Islet precursor cell (in vitro differentiated cells): ENCODE data around the gene RPL18.
A peak's percentile ranks its signal among the peaks of the same experiment; 100 is the strongest.
"Not testable (repeated sequence)": the region's sequence is repeated elsewhere in the genome, so short reads cannot be mapped to it uniquely, and the experiment has no call there.

Experiments used
- DNase-seq: peaks from one replicate; pipeline ENCODE4 v3.0.0-alpha.2; 2018

The RPL18 gene

DNA sequence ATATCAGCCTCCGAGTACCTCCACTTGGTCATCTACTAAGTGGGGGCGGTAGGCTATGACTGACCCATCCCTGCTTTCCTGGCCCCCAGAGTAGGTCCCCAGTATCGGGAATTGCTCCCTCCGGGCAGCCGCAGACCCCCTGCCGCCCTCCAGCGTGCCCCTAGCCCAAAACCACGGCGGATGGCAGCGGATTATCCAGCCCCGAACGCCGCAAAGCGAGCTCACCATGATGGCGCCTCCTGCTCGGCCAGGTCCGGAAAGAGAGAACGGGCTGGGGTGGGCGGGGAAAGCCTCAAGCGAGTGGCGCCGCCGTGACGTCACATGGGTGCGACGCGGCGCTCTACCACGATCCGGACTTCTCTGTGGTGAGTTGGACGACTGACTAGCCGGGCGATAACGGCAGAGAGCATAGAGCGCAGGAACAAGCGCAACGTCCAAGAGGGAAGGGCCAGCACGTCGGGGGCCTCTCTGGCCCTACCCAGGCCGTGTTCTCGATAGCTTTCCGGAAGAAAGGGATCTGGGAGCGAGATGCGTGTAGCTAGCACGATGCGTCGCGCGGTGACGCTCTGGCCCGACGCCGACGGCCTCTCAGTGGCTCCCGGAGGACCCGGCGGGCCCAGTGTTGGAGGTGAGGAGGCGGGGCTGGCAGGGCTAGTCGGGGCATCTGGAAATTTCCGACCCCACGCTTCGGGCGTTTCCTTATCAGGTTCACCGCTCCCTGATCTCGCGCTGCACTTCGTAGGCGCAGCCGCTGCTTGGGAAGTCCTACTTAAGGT is at the start of gene RPL18, which contains the start of gene SPHK2:
RPL18 (minus strand) TSS at position 263 of the 776 bp plus-strand sequence; CDS start at position 228, 35 bp downstream.
SPHK2 (plus strand) TSS at position 591 of the 776 bp plus-strand sequence. CDS start 1,009 bp downstream, outside the sequence.
- peak; percentile 100 for DNase-seq

DNA sequence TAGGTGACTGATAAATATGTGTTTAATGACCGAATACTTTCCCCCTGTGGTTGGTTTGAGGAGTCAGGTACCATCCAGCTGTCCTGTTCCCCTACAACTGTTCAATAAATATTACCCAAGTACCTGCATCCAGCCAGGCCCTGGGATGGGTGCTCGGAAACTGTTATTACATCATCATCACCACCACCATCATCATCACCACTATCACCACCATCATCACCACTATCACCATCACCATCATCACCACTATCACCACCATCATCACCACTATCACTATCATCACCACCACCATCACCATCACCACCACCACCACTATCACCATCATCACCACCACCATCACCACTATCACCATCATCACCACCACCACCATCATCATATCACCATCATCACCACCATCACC is 49.8 kb upstream of the RPL18 start:
- no peak for DNase-seq

DNA sequence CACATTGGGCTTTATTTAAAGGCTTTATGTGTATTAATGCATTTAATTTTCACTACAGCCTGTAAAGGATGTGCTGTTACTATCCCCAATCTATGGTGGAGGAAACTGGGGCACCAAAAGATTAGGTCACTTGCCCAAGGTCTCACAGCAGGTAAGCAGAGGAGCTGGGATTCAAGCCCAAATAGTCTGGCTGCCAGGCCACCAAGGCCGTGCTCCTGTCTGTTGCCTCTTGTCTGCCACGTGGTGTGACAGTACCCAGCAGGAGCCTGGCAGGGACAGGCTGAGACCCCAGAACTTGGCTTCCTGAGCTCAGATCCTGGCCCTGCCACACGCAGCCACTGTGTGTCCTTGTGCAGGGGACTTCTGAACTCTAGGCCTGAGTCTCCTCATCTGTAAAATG is 49.4 kb upstream of the RPL18 start:
- DNase-seq = no peak

DNA sequence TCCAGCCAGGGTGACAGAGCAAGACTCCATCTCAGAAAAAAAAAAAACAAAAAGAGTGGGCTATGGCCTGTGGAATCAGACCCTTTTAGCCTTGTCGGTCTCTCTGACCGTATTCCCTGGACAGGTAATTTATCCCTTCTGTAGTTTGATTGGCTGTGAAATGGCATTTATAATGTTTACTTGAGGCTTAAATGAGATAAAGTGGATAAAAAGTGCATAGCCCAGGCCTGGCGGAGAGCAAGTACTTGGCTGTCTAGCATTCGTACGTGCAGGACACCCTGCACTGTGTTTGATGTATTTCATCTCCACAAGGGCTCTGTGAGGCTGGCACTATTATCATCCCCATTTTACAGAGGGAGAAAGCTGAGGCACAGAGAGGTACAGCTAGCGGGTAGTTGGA is 46.8 kb upstream of the RPL18 start:
- no peak for DNase-seq

DNA sequence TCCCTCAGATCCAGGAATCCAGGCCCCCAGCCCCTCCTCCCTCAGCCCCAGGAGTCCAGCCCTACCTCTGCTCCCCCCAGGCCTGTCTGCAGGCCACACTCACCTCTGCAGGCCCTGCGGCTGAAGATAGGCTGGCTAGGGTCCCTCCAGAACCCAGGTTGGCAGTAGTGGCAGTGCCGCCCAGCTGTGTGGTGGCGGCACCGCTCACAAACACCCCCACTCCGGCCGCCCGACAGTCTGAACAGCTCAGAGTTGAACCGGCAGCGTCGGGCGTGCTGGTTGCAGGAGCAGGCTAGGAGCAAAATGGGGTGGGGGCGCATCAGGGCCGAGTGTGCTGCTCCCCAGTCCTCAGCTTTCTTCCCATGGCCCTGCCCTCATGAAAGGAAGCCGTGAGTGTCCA is 45.5 kb upstream of the RPL18 start:
- DNase-seq = no peak

DNA sequence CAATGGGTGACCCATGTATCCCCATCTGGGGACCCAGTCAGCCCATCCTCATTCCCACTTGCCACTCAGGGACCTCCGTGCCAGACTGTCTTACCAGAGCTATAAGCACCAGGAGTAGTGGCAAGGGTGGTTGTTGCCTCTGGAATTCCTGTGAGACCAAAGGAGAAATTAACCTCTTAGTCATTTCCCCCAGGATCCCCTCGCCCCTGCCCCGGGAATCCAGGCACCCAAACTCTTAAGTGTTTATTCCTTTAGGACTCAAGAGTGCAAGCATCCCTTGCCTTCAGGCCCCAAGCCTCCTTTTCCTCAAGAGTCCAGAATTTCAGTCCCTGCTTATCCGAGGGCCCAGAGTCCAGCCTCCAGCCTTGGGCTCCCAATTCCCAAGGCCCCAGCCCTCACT is 44.7 kb upstream of the RPL18 start:
- DNase-seq = no peak

DNA sequence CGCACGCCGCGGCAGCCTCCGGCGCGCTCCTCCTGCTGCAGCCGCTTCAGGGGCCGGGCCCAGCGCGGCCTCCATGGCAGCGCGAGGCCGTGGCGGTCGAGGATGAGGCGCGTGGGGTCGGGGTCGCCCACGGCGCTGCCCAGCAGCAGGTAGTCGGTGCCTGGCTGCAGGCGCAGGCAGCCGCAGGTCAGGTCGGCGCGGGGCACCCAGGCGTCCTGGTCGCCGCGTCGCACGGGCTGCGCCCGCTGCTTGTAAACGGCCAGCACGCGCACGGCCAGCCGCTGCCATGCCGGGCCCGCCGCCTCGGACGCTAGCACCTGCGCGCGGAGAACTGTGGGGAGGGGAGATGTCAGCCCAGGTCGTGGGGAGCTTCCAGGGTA is 42.7 kb upstream of the RPL18 start:
- DNase-seq = no peak

DNA sequence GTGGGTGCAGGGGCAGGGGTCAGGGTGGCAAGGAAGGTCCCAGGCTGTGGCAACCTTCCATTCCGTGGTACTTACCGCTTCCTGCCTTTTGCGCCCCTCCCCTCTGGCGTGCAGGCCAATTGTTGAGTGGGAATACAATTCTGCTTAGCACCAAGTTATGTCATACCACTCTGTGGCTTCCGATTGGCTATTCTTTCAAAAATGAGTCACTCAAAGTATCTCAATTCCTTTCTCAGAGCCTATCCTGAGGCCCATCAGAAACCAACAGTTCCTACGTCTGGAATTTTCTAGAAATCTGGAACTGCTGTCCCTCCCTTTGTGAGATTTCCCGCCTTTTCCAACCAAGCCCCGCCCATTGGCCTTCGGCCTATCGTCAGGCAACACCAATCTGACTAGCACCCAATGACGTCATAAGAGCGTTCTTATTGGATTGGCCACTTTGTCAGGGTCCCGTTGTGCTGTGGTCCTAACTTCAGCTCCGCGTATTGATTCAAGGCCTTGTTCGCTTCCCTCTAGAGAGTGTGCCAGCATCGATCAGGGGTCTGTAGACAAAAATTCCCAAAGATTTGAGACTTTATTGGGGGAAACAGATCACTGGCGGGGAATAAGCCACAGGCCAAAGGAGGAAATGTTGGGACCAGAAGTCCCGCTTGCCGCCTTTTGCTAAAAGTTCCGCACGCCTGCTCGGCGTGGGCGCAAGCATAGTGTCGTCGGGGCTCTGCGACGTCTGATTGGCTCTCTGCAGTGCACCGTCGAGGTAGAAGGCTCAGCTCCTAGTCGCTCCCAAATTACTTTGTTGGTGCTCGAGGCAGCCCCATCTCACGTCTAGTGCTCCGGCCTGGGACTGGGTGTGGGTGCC is 42.1 kb upstream of the RPL18 start:
- DNase-seq = no peak

DNA sequence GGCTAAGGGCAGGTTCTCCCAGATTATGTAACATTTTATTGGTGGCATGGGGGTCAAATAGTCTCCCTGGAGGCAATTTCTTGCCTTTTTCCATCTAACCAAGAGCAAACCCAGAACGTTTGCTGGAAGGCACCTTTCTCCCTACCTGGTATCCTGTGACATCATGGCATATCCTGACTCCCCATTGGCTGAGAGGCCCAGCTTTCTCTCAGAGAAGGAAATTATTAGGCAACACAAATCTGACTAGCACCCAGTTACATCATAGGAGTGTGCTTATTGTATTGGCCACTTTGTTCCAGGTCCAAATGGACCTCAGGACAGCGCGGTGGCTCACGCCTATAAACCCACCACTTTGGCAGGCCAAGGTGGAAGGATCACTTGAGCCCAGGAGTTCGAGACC is 40.8 kb upstream of the RPL18 start:
- no peak for DNase-seq

DNA sequence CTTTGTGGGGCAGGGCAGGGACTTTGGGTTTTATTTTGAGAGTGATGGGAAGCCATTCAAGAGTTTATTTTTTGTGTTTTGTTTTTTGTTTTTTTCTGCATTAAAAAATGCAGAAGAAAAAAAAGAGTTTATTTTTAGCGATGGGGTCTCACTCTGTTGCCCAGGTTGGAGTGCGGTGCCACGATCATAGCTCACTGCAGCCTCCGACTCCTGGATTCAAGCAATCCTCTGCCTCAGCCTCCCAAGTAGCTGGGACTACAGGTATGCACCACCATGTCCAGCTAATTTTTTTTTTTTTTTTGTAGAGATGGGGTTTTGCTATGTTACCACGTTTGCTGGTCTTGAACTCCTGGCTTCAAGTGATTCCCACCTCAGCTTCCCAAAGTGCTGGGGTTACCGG is 39.5 kb upstream of the RPL18 start:
- DNase-seq = no peak

DNA sequence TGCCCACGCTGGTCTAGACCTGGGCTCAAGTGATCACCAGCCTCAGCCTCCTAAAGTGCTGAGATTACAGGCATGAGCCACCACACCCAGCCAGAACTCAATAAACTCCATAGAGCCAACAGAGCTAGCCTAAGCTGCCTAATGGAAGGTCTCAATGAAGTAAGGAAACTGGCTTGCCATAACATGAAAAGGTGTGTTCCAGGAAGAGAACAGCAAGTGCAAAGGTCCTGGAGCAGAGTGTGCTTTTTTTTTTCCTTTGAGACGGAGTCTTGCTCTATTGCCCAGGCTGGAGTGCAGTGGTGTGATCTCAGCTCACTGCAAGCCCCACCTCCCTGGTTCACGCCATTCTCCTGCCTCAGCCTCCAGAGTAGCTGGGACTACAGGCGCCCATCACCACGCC is 38.9 kb upstream of the RPL18 start:
- DNase-seq = not testable (repeated sequence)

DNA sequence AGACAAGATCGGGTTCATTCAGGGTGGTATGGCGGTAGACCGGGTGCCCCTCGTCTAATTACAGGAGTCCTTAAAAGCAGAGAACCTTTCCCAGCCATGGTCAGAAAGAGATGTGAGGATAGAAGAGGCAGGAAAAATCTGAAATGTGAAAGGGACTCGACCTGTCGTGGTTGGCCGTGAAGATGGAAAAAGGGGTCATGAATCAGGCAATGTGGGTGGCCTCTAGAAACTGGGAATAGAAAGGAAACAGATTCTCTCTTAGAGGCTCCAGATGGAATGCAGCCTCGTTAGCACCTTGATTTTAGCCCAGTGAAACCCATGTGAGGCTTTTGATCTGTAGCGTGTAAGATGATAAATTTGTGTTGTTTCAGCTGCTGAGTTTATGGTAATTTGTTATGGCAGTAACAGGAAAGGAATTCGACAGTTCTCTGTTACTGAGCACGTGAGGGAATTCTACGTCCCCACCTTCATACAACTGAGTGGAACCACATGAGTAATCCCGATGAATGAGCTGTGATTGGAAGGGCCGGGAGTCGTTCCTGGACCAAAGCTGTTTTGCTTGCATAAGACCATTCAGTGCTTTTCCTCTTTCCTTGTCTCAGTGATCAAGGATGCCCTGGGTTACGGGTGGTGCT is 38.0 kb upstream of the RPL18 start:
- DNase-seq = no peak

DNA sequence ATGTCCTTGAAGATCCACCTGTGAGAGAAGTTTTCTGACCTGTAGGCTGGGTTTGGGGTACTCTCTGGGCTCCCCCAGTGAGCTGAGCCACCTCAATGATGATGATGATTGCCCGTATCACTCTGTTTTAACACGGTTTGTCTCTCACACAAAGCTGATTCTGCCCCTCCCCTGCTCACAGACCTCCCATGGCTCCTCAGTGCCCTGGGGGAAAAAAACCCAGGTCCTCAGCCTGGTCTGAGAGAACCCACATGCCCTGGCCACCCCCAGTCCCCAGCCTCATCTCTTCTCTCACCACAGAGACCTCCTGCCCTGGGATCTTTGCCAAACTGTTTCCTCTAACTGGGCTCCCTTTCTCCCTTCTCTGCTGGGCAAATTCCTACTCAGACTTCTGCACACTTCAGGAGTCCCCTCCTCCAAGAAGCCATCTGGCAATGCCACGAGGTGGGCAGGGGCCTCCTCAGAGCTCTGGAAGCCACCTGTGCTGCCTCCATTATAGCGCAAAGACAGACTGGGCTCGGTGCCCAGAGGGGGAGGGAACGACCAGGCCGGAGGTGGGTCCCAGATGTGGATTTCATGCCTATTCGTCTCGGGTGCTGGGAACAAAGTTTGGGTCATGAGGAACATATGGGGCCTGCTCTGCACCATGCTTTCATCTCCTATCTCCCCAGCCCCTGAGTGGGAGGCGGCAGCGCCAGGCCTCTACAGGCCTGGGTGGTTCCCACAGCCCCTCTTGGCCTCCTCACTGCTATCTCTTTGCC is 35.5 kb upstream of the RPL18 start:
- no peak for DNase-seq

DNA sequence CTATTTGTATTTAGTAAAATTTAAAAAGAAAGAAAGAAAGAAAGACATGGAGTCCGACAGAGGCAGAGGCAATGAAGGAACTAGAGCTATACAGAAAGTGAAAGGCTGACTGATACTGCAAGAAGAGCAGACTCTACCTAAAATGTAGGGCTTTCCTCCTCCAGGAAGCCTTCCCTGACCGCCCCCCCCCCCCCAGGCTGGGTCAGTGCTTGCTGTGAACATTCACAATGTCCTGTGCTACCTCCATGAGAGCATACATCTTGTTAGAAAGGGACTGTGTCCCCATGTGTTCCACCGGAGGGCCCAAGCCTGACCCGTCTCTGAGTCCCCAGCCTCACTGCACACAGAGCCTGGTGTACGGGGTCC is 32.7 kb upstream of the RPL18 start:
- DNase-seq = no peak

DNA sequence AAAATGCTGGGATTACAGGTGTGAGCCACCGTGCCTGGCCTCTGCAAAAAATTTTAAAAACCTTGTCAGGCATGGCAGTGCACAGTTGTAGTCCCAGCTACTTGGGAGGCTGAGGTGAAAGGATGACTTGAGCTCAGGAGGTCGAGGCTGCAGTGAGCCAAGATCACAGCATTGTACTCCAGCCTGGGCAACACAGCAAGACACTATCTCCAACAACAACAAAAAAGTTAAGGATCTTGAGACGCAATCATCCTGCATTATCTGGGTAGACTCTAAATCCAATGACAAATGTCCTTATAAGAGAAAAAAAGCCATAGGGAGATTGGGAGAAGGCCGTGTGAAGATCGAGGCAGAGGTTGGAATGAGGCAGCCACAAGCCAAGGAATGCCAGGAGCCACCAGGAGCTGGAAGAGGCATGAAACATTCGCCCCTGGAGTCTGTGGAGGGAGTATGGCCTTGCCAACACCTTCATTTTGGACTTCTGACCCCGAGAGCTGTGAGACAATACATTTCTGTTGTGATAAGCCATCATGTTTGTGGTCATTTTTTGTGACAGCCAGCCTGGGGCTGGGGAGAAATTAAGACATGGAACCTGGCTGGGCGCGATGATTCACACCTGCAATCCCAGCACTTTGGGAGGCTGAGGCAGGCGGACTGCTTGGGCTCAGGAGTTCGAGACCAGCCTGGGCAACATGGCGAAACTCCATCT is 32.1 kb upstream of the RPL18 start:
- no peak for DNase-seq

DNA sequence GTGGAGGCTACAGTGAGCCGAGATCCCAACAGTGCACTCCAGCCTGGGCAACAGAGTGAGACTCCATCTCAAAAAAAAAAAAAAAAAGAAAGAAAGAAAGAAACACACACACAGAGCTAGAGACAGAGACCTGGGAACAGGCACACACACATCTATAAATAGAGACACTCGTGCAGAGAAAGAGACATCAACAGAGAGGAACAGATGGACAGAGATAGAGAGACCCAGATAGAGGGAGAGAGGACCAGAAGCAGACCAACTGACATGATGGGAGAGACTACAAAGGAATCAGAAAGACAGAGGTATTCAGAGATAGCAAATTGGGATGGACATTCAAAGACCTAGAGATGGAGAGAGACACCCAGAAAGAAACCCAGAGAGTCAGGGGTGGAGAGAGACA is 29.2 kb upstream of the RPL18 start:
- DNase-seq = no peak

DNA sequence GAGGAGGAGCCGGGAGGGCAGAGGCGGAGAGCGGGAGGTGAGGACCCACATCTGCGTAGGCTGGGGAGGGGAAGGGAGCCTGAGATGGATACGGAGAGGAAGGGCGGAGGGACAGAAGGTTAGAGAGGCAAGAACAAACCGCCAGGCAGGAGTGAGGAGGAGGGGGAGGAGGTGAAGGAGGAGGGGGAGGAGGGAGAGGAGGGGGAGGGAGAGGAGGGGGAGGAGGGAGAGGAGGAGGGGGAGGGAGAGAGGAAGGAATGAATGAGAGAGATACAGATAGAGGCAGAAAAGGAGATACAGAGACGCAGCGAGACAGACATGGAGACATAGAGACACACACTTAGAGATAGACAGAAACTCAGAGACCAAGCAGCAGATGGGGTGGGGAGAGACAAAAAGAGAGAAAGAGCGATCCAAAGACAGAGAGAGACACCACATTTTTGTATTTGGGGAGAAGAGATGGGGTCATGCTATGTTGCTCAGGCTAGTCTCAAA is 27.8 kb upstream of the RPL18 start:
- peak; percentile 95 for DNase-seq

DNA sequence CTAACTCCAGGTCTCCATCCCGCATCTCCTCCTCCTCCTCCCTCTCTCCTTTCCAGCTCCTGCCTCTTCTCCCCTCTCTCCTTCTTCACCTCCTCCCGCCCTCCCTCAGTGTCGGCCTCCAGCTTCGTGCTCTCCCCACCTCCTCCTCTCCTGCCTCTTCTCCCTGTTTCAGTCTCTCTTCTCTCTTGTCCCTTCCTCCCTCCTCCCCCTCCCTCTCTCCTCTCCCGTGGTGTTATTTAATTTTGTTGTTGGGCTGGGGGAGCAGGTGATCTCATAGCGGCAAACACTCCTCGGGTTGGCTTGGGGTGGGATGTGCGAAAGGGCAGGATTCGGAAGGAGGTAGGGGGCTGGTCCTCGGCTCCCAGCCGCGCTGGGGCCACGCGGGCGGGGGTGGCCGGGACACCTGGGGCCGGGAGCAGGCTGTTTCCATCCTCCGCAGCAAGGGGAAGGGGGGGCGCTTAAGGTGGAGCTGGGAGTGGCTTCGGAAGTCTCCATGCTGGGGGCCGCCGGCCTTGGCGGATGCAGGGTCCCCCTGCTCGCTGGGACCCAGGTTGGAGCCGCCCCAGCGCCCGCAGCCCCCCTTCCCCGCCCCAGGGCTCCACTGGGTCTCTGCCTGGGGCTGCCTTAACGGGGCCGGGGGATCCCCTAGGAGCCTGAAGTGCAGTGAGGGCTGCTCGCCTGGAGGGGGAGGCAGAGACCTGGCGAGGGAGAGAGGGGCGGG is 27.2 kb upstream of the RPL18 start, which contains the start of gene CA11:
CA11 (minus strand) TSS at position 187 of the 721 bp plus-strand sequence. CDS start 555 bp downstream, outside the sequence.
- DNase-seq = peak; percentile 69

DNA sequence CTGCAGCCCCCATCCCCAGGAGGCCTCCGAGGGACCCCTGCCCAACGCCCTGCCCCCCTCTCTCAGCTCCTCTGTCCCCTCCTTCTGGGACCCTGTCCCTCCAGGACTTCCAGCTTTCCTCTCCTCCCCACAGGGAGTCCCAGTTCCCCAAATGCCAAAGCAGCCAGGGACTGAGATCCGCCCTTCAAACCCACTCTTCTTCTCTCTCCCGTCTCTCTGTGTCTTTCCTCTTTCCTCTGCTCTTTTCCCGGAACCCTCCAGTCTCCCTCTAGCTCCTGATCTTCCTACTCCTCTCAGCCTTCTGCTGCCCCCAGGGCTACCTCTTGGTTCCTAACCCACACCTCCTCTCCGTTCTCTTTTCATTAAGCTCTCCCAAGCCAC is 26.6 kb upstream of the RPL18 start:
- no peak for DNase-seq

DNA sequence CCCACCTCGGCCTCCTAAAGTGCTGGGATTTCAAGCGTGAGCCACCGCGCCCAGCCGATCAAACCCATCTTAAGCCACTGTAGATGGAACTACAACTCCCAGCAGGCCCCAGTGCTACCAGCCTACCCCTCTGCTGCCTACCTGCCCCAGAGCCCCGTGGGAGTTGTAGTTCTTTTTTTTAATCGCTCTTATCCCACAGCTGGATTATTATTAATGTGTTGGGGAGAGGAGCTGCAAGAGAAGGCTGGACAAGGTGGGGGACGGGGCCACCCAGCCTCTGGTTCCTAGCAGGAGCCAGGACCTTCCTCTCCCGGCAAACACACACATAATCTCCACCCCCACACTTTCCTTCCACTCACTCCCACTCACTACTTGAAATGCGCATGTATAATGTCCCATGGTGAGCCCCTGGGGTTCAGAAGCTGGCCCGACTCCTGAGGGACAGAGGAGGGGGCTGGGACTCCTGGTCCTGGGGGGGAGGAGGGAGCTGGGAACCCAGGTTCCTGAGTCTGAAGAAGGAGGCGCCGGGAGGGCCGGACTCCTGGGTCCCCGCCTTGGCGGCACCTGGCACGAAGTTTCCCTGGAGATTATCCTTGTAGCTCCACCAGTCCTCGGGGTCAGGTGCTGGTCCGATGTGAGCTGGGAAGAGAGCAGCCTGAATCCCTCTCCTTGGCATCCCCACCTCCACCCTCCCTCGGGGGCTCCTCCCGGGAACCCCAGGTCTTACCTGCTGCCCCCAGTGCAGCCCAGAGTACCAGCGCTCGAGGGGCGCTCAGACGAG is 26.1 kb upstream of the RPL18 start:
- DNase-seq = no peak
